OCI-LY3 (cell line): ENCODE measurements around the gene SP5.

Experiments used
- H2AFZ ChIP-seq: fragments of 200-600, 300-600 bp; shearing (Covaris generic); 2 replicates; pipeline ENCODE4 v1.6.0; 2014; ENCODE audit warnings: antibody characterized with exemption, low read depth, low read length
- H3K27ac ChIP-seq: fragments of 200-600, 300-600 bp; sonication (generic); 2 replicates; pipeline ENCODE4 v1.5.1; 2014; ENCODE audit warnings: mild to moderate bottlenecking, low read length, moderate library complexity, mixed read lengths
- H3K27me3 ChIP-seq: fragments of 200-600, 300-600 bp; sonication (generic); 2 replicates; pipeline ENCODE4 v1.6.1; 2014; ENCODE audit warnings: low read depth, low read length, mixed read lengths
- H3K36me3 ChIP-seq: fragments of 200-600, 300-600 bp; sonication (generic); replicated peaks from 2 replicates; pipeline ENCODE3; 2014; ENCODE audit warnings: low read depth, low read length, mixed read lengths
- H3K4me1 ChIP-seq: fragments of 300-600, 200-600 bp; sonication (generic); 2 replicates; pipeline ENCODE4 v1.6.1; 2014; ENCODE audit warnings: low read length, mixed read lengths
- H3K4me2 ChIP-seq: fragments of 200-600, 300-600 bp; sonication (generic); 2 replicates; pipeline ENCODE4 v1.6.1; 2014; ENCODE audit warnings: low read length, mixed read lengths
- H3K4me3 ChIP-seq: fragments of 300-600, 200-600 bp; sonication (generic); 2 replicates; pipeline ENCODE4 v1.5.1; 2014; ENCODE audit warnings: antibody characterized with exemption, mild to moderate bottlenecking, low read length, moderate library complexity
- H3K79me2 ChIP-seq: fragments of 300-600, 200-600 bp; shearing (Covaris generic); 2 replicates; pipeline ENCODE4 v1.6.1; 2014; ENCODE audit warnings: mild to moderate bottlenecking, low read length, mixed read lengths
- H3K9ac ChIP-seq: fragments of 300-600, 200-600 bp; shearing (Covaris generic); 2 replicates; pipeline ENCODE4 v1.6.0; 2014; ENCODE audit warnings: mild to moderate bottlenecking, low read length, moderate library complexity
- H3K9me3 ChIP-seq: fragments of 200-600, 300-600 bp; shearing (Covaris generic); 2 replicates; pipeline ENCODE4 v1.6.1; 2014; ENCODE audit warnings: low read length, mixed read lengths; ENCODE audit not compliant: insufficient read depth
- H4K20me1 ChIP-seq: fragments of 200-600, 300-600 bp; sonication (generic); 2 replicates; pipeline ENCODE4 v1.6.1; 2016; ENCODE audit warnings: low read length, mixed read lengths; ENCODE audit not compliant: insufficient read depth
- CTCF ChIP-seq: fragments of 200-600, 300-600 bp; sonication (generic); IDR thresholded peaks from 2 replicates; pipeline ENCODE4 v1.5.1; 2014; ENCODE audit warnings: antibody characterized with exemption, low read length, low read depth
- EZH2phosphoT487 ChIP-seq: fragments of 200-600 bp; shearing (Covaris generic); IDR thresholded peaks from 2 replicates; pipeline ENCODE4 v1.6.1; 2018; ENCODE audit warnings: antibody characterized with exemption, mixed run types, low read depth

The SP5 gene

GRCh38 chr2:170715062-170715931 lies at the start of gene SP5:
Gene SP5, plus strand, starts transcription at chr2:170715337. Its CDS starts 176 bp downstream, at chr2:170715513.
- Histone ChIP-seq H2AFZ (no peak within 1 kb of the TSS), H3K79me2 (no peaks in the 10 kb centered on the region), H3K27me3 (peaks cover 8% of the 10 kb centered on the region; the same call in 1 of the 2 replicates), H3K27ac (no peak within 1 kb of the TSS), H4K20me1 (no peaks in the 10 kb centered on the region), H3K4me2 (no peak within 1 kb of the TSS), H3K4me3 (no peak within 1 kb of the TSS), H3K9me3 (no peaks in the 10 kb centered on the region), H3K36me3 (no peaks in the 10 kb centered on the region), H3K4me1 (no peaks in the 10 kb centered on the region), H3K9ac (no peak within 1 kb of the TSS)
- TF ChIP-seq EZH2phosphoT487 (no peak), CTCF (no peak)

DNA sequence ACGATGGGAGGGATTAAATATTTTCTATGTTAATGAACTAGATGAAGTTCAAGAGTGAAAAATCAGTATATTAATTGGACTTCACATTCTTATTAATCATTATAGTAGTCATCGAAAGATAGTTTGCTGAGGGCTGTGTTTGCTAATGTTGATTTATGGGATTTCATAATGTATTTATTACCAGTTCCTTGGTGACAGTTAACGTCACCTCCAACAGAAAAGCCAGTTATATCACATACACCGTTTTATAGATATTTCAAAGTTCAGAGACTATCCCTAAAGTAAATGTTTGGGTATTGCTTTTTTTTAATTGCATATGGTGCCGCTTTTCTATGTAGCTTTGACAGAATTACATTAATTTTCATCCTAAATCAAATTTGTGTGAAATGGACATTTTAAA lies 49.4 kb upstream of the SP5 start:
- Histone ChIP-seq H3K79me2 (no peaks in the 10 kb centered on the region), H2AFZ (no peak overlapping the region), H3K4me3 (no peak overlapping the region), H3K27me3 (peaks cover 8% of the 10 kb centered on the region), H3K9ac (no peak overlapping the region), H3K27ac (no peak overlapping the region), H3K9me3 (no peaks in the 10 kb centered on the region), H3K4me1 (no peaks in the 10 kb centered on the region), H3K4me2 (no peak overlapping the region), H3K36me3 (no peaks in the 10 kb centered on the region), H4K20me1 (no peaks in the 10 kb centered on the region)
- no peak for TF ChIP-seq EZH2phosphoT487
- TF ChIP-seq CTCF = no peak

DNA sequence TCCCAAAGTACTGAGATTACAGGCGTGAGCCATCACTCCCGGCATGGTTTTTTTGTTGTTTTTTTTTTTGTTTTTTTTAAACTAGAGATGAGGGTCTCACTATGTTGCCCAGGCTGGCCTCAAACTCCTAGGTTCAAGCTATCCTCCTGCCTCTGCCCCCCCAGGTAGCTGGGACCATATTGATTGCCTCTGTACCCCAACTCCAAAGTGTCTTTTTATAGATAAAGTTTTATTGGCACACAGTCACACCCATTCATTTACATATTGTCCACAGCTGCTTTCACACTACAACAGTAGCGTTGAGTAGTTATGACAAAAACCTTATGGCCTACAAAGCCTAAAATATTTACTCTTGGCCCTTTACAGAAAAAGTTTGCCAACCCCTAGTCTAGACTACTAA lies 45.2 kb upstream of the SP5 start:
- no peak overlapping the region for H3K9ac ChIP-seq
- H3K4me1 ChIP-seq = no peaks in the 10 kb centered on the region
- H3K27ac ChIP-seq = no peak overlapping the region
- no peaks in the 10 kb centered on the region for H3K36me3 ChIP-seq
- H3K79me2 ChIP-seq = no peaks in the 10 kb centered on the region
- no peaks in the 10 kb centered on the region for H3K9me3 ChIP-seq
- no peak overlapping the region for H3K4me3 ChIP-seq
- no peak overlapping the region for H3K4me2 ChIP-seq
- peaks cover 15% of the 10 kb centered on the region for H3K27me3 ChIP-seq
- no peaks in the 10 kb centered on the region for H4K20me1 ChIP-seq
- TF ChIP-seq EZH2phosphoT487 (no peak), CTCF (no peak)
- H2AFZ ChIP-seq = no peak overlapping the region

GRCh38 chr2:170670651-170671050 lies 44.5 kb upstream of the SP5 start:
- Histone ChIP-seq H3K4me3 (no peak overlapping the region), H3K4me2 (no peak overlapping the region), H3K9me3 (no peaks in the 10 kb centered on the region), H4K20me1 (no peaks in the 10 kb centered on the region), H3K79me2 (no peaks in the 10 kb centered on the region), H3K36me3 (no peaks in the 10 kb centered on the region), H3K27me3 (peaks cover 15% of the 10 kb centered on the region), H3K9ac (no peak overlapping the region), H2AFZ (no peak overlapping the region), H3K4me1 (no peaks in the 10 kb centered on the region), H3K27ac (no peak overlapping the region)
- TF ChIP-seq CTCF (no peak), EZH2phosphoT487 (no peak)
